Smooth muscle cell of the umbilical artery (primary cell): ENCODE data around the gene ERP44. TPM values are rescaled to one million over a fixed set of nuclear protein-coding genes. Genes with fewer than 3 reads are reported as not detected.

Experiments used
- total RNA-seq: library from RNA; depleted of rRNA; stranded (reverse); fragments of >200 nt; gene quantifications from 2 replicates; pipeline ENCODE4 v1.2.3, GENCODE V29; 2014

Gene ERP44
- 19.0 and 21.4 TPM in 2 replicates for total RNA-seq

GRCh38 chr9:100098887-100099721 lies at the start of gene ERP44, which contains the start of gene INVS:
Gene ERP44, minus strand, starts transcription at chr9:100099000. Its CDS starts 160 bp downstream, at chr9:100098840.
Gene INVS, plus strand, starts transcription at chr9:100099243. Its CDS starts 5,279 bp downstream, at chr9:100104522.

Other genes starting within 250 kb of the ERP44 start
- 14.8 and 18.6 TPM in 2 replicates for gene STX17, start 192.3 kb downstream of the ERP44 start, total RNA-seq
- gene INVS, start 243 bp upstream of the ERP44 start, total RNA-seq: 31.4 and 32.4 TPM in 2 replicates